ENCODE measurements around the gene PROM1. TPM values are rescaled to one million over a fixed set of nuclear protein-coding genes. Genes with fewer than 3 reads are reported as not detected.

The PROM1 gene
- total RNA-seq, 1 experiment from 2014 or later = 17.7 TPM

- no TSS peak for BruUV-seq (replicated peaks)
- Histone ChIP-seq H3K9ac (ENCODE audit: low read length) (no peak overlapping the region), H3K9me2 (ENCODE audit: insufficient read depth) (no peaks in the 10 kb centered on the region), H3K79me2 (ENCODE audit: insufficient read depth, low read length) (no peaks in the 10 kb centered on the region), H3K4me2 (ENCODE audit: low read length) (no peak overlapping the region), H3K27ac (ENCODE audit: low read depth, low read length) (no peak overlapping the region), H3K4me3 (replicated peaks in 1 of 2; ENCODE audit: low read depth in 1 of 2, low read length in 2 of 2) (no peak overlapping the region), H3K9me3 (ENCODE audit: control insufficient read depth in 1 of 2, insufficient read depth in 1 of 2, low read depth in 1 of 2, low read length in 2 of 2) (no peaks in the 10 kb centered on the region; a peak in 1 of 4 replicates), H3K4me1 (ENCODE audit: control insufficient read depth in 1 of 2, insufficient read depth in 2 of 2, low read length in 2 of 2) (peaks cover 0 to 7% of the 10 kb centered on the region in 2 experiments; a peak in 1 of 4 replicates), H2AFZ (ENCODE audit: low read depth, low read length, poor library complexity, severe bottlenecking) (no peak overlapping the region), H3K36me3 (ENCODE audit: control insufficient read depth in 1 of 2, insufficient read depth in 2 of 2, low read length in 2 of 2) (no peaks in the 10 kb centered on the region), H4K20me1 (ENCODE audit: insufficient read depth) (no peaks in the 10 kb centered on the region), H3K27me3 (ENCODE audit: insufficient read depth, low read length) (no peaks in the 10 kb centered on the region)
- no peak for TF ChIP-seq POLR2A (IDR thresholded peaks at IDR 0.05; ENCODE audit: borderline replicate concordance, extremely low read depth, insufficient read depth, insufficient read length)
- no peak for TF ChIP-seq SRF (IDR thresholded peaks at IDR 0.05; ENCODE audit: low read depth)
- TF ChIP-seq FOSL1 (IDR thresholded peaks at IDR 0.05; ENCODE audit: low read depth) = no peak
- TF ChIP-seq POLR2AphosphoS5 (IDR thresholded peaks at IDR 0.05; ENCODE audit: low read depth, low read length) = no peak
- TF ChIP-seq EZH2phosphoT487 (IDR thresholded peaks at IDR 0.05; ENCODE audit: borderline replicate concordance) = no peak
- no peak for TF ChIP-seq MAX (IDR thresholded peaks at IDR 0.05)
- TF ChIP-seq YY1 (IDR thresholded peaks at IDR 0.05; ENCODE audit: extremely low read depth, insufficient replicate concordance, low read depth, low read length) = no peak
- no peak for TF ChIP-seq CTCF (IDR thresholded peaks at IDR 0.05 in 2 of 3, conservative IDR thresholded peaks at IDR 0.05 in 1 of 3; ENCODE audit: borderline replicate concordance in 1 of 3, insufficient read depth in 1 of 3, low read depth in 2 of 3, low read length in 2 of 3)
- TF ChIP-seq CEBPB (IDR thresholded peaks at IDR 0.05; ENCODE audit: low read depth) = no peak
- TF ChIP-seq ZBTB33 (IDR thresholded peaks at IDR 0.05; ENCODE audit: extremely low read depth, insufficient replicate concordance, low read length) = no peak
- peak; percentile 21; the same call in 1 of the 2 replicates for ATAC-seq
- ChIA-PET CTCF (interaction anchor here (1.1 to 2.8 kb wide), 4 partner anchors 38 to 301 kb away, joined by 3 to 32 read pairs (median 8); no protein-coding TSS in a partner anchor), POLR2A (interaction anchor here (1.7 kb wide), 1 partner anchor 301 kb away, joined by 6 read pairs; no protein-coding TSS in a partner anchor), RAD21 (ENCODE audit: low non-redundant PET in 1 of 2, low total read pairs in 2 of 2, uncharacterized antibody in 2 of 2, unreplicated experiment in 2 of 2) (interaction anchor here (0.6 to 1.1 kb wide), 2 partner anchors 158 to 300 kb away, joined by 3 read pairs; no protein-coding TSS in a partner anchor)
- intact Hi-C loops (cut with micrococcal nuclease) = loop anchor here (1.0 kb wide), 2 partner anchors 38 to 302 kb away; no protein-coding TSS in a partner anchor
- DNase-seq (ENCODE audit: low read depth, low spot score) = no peak
These were observed 120.2 kb downstream of the PROM1 start for GRCh38 chr4:15963576-15963975.

Data from HCT116 (cell line).